GM06990 (cell line): Measurements from ENCODE around the gene CREB3L1.

ENCODE experiments used
- DNase-seq: peaks from one replicate; pipeline ENCODE4 v3.0.0-alpha.2; 2011; ENCODE audit not compliant: insufficient read length; ENCODE audit errors: extremely low read depth
- H3K27me3 ChIP-seq: replicated peaks from 2 replicates; pipeline ENCODE4 v1.6.0; 2011; ENCODE audit warnings: low read length; ENCODE audit not compliant: control insufficient read depth, insufficient read depth
- H3K36me3 ChIP-seq: 2 replicates; pipeline ENCODE4 v1.5.1; 2011; ENCODE audit warnings: low read length; ENCODE audit not compliant: control insufficient read depth, insufficient read depth
- H3K4me3 ChIP-seq: replicated peaks from 2 replicates; pipeline ENCODE4 v1.5.1; 2011; ENCODE audit warnings: low read depth, mild to moderate bottlenecking, control low read depth, low read length
- CTCF ChIP-seq: IDR thresholded peaks from 2 replicates; pipeline ENCODE4 v1.5.1; 2011; ENCODE audit warnings: low read length, control low read depth, mild to moderate bottlenecking, inconsistent platforms; ENCODE audit not compliant: insufficient read depth, poor library complexity, severe bottlenecking

CREB3L1 gene

GRCh38 chr11:46247090-46247489 is 30.4 kb upstream of the CREB3L1 start:
- no peak for DNase-seq
- H3K4me3 ChIP-seq: no peak overlapping the region

GRCh38 chr11:46247659-46248058 is 29.8 kb upstream of the CREB3L1 start:
- DNase-seq: no peak
- H3K27me3 ChIP-seq: no peaks in the 10 kb centered on the region
- H3K4me3 ChIP-seq: no peak overlapping the region
- no peaks in the 10 kb centered on the region for H3K36me3 ChIP-seq
- peak; percentile 70 for TF ChIP-seq CTCF

More at GRCh38 chr11:46247090-46247489, 30.4 kb upstream of the CREB3L1 start:
- Histone ChIP-seq H3K36me3 (no peaks in the 10 kb centered on the region), H3K27me3 (no peaks in the 10 kb centered on the region)
- no peak for TF ChIP-seq CTCF

- H3K4me3 ChIP-seq: no peak overlapping the region
- no peak for DNase-seq
- no peak for TF ChIP-seq CTCF
- no peaks in the 10 kb centered on the region for H3K27me3 ChIP-seq
- H3K36me3 ChIP-seq: no peaks in the 10 kb centered on the region
Observed at GRCh38 chr11:46248289-46249102, 29.0 kb upstream of the CREB3L1 start.

- Histone ChIP-seq H3K36me3 (no peaks in the 10 kb centered on the region), H3K4me3 (no peak overlapping the region), H3K27me3 (no peaks in the 10 kb centered on the region)
- no peak for TF ChIP-seq CTCF
- no peak for DNase-seq
Observed at GRCh38 chr11:46249103-46249937, 28.1 kb upstream of the CREB3L1 start.

DNA sequence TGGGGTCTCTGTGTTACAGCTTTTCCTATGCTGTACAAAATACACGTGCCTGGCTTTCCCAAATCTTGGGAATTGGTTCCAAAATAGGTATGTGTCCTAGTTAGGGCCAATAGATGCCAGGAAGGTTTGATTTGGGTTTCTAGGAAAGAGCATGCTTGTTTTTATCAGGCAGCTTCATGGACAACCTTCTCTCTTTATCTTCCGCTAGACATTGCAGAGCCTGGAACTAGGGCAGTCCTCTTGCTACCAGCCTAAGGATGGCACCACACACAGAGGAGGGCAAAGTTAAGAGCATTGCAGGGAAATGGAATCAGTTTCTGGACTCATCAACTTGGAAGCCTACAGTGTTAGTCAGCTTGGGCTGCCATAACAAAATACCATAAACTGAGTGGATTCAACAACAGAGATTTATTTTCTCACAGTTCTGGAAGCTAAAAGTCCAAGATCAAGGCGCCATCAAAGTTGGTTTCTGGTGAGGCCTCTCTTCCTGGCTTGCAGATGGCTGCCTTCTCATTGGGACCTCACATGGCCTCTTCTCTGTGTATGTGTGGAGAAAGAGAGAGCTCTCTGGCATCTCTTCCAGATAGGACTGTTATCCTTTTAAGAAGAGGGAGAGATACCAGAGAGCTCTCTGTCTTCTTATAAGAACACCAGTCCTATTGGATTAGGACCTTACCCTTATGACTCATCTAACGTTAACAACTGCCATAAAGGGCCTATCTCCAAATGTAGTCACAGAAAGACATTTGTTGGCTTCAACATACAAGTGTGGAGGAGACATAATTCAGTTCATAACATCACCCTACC is 27.3 kb upstream of the CREB3L1 start:
- Histone ChIP-seq H3K36me3 (no peaks in the 10 kb centered on the region), H3K27me3 (no peaks in the 10 kb centered on the region), H3K4me3 (no peak overlapping the region)
- DNase-seq: no peak
- TF ChIP-seq CTCF: no peak
